HG02970 (cell line): ENCODE measurements around the gene TBCD.

Experiments used
- ATAC-seq: cut with Tn5 transposase; IDR thresholded peaks from one replicate; pipeline ENCODE4 v1.9.1; 2021; ENCODE audit warnings: mild to moderate bottlenecking, moderate library complexity, moderate number of reproducible peaks; ENCODE audit not compliant: unreplicated experiment, low FRiP score

TBCD gene

GRCh38 chr17:82892899-82893565 lies 141.2 kb downstream of the TBCD start:
- no peak for ATAC-seq

GRCh38 chr17:82893779-82894178 lies 141.9 kb downstream of the TBCD start:
- ATAC-seq: no peak

GRCh38 chr17:82894389-82894788 lies 142.5 kb downstream of the TBCD start:
- ATAC-seq: no peak

- ATAC-seq: no peak
Observed at GRCh38 chr17:82895087-82895486, 143.2 kb downstream of the TBCD start.

GRCh38 chr17:82896071-82897000 lies 144.5 kb downstream of the TBCD start:
- no peak for ATAC-seq

GRCh38 chr17:82897514-82898249 lies 145.8 kb downstream of the TBCD start:
- ATAC-seq: no peak

GRCh38 chr17:82898976-82899514 lies 147.2 kb downstream of the TBCD start:
- no peak for ATAC-seq

GRCh38 chr17:82899941-82900340 lies 148.1 kb downstream of the TBCD start:
- ATAC-seq: no peak

GRCh38 chr17:82900741-82901140 lies 148.9 kb downstream of the TBCD start:
- no peak for ATAC-seq

GRCh38 chr17:82901356-82901755 lies 149.5 kb downstream of the TBCD start:
- ATAC-seq: no peak

GRCh38 chr17:82901856-82902255 lies 150.0 kb downstream of the TBCD start:
- no peak for ATAC-seq

- ATAC-seq: no peak
Observed at GRCh38 chr17:82902972-82903874, 151.4 kb downstream of the TBCD start.

GRCh38 chr17:82905130-82905529 lies 153.3 kb downstream of the TBCD start:
- ATAC-seq: no peak

- no peak for ATAC-seq
Observed at GRCh38 chr17:82907797-82908542, 156.1 kb downstream of the TBCD start.

- ATAC-seq: no peak
Observed at GRCh38 chr17:82908543-82909160, 156.8 kb downstream of the TBCD start.

GRCh38 chr17:82909322-82909904 lies 157.5 kb downstream of the TBCD start:
- ATAC-seq: no peak

GRCh38 chr17:82910041-82910481 lies 158.2 kb downstream of the TBCD start:
- no peak for ATAC-seq

- ATAC-seq: no peak
Observed at GRCh38 chr17:82910770-82911169, 158.9 kb downstream of the TBCD start.
